Fibroblast of peridontal ligament (primary cell): ENCODE results near the gene CEP170B.
"Not testable (repeated sequence)": the region's sequence is repeated elsewhere in the genome, so short reads cannot be mapped to it uniquely, and the experiment has no call there.

ENCODE experiments used
- DNase-seq: peaks from one replicate; pipeline ENCODE4 v3.0.0-alpha.2; 2010; ENCODE audit errors: extremely low read depth

CEP170B gene

DNA sequence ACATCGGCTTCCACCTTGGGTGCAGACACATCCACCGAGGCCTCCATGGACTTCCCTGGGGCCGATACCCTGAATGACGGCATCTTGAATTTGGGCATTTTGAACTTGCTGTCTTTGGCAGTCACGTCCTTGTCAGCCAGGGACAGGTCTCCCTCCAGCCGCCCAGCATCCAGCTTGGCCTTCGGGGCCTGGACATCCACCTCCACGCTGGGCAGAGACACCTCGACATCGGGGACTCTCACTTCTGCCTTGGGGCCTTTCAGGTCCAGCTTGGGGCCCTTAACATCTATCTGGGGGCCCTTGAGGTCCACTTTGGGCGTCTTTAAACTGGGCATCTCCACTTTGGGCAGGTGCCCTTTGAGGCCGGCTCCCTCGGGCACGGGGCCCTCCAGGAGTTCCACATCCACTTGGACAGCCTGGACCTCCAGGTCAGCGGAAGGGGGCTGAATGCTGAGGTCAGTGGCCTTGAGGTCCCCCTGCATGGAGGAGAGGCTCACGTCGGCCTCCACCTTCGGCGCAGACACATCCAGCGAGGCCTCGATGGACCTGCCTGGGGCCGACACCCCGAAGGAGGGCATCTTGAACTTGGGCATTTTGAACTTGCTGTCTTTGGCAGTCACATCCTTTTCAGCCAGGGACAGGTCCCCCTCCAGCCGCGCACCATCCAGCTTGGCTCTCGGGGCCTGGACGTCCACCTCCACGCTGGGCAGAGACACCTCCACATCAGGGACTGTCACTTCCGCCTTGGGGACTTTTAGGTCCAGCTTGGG is 79.6 kb downstream of the CEP170B start:
- DNase-seq: not testable (repeated sequence)

GRCh38 chr14:104945266-104945665 is 80.2 kb downstream of the CEP170B start:
- DNase-seq: not testable (repeated sequence)
